Suprapubic skin (tissue), 3 donors: Measurements from ENCODE around the gene COP1.

Experiments used
- CTCF ChIP-seq, 2 donors: fragments of 200-600 bp in 1 of 2; fragments of 450-650 bp in 1 of 2; sonication (generic) in 1 of 2; IDR thresholded peaks; one replicate each; pipeline ENCODE4 v1.5.1; 2016 to 2019; ENCODE audit warnings: antibody characterized with exemption in 2 of 2, mild to moderate bottlenecking in 1 of 2, moderate library complexity in 1 of 2
- EP300 ChIP-seq: sonication (generic); formaldehyde crosslinking; IDR thresholded peaks from one replicate; pipeline ENCODE4 v1.6.1; 2017; ENCODE audit warnings: antibody characterized with exemption
- POLR2A ChIP-seq, 2 donors: fragments of 450-650 bp; IDR thresholded peaks; one replicate each; pipeline ENCODE4 v1.6.1; 2017; ENCODE audit warnings: antibody characterized with exemption in 2 of 2, mild to moderate bottlenecking in 2 of 2, moderate library complexity in 2 of 2

GRCh38 chr1:176058686-176059085 is 148.4 kb downstream of the COP1 start:
- TF ChIP-seq POLR2A (IDR thresholded peaks at IDR 0.05) (no peak), CTCF (IDR thresholded peaks at IDR 0.05) (no peak), EP300 (no peak)
